GM06990 (cell line): ENCODE data around the gene POLR2I.

Experiments
- DNase-seq: peaks from one replicate; pipeline ENCODE4 v3.0.0-alpha.2; 2011; ENCODE audit not compliant: insufficient read length; ENCODE audit errors: extremely low read depth
- H3K27me3 ChIP-seq: replicated peaks from 2 replicates; pipeline ENCODE4 v1.6.0; 2011; ENCODE audit warnings: low read length; ENCODE audit not compliant: control insufficient read depth, insufficient read depth
- H3K36me3 ChIP-seq: 2 replicates; pipeline ENCODE4 v1.5.1; 2011; ENCODE audit warnings: low read length; ENCODE audit not compliant: control insufficient read depth, insufficient read depth
- H3K4me3 ChIP-seq: replicated peaks from 2 replicates; pipeline ENCODE4 v1.5.1; 2011; ENCODE audit warnings: low read depth, mild to moderate bottlenecking, control low read depth, low read length
- TF ChIP-seq, protein P1 (sequence below): IDR thresholded peaks from 2 replicates; pipeline ENCODE4 v1.5.1; 2011; ENCODE audit warnings: low read length, control low read depth, mild to moderate bottlenecking, inconsistent platforms; ENCODE audit not compliant: insufficient read depth, poor library complexity, severe bottlenecking

The POLR2I gene

GRCh38 chr19:36121486-36122124 lies 6.9 kb upstream of the POLR2I start:
- TF ChIP-seq, protein P1, sequence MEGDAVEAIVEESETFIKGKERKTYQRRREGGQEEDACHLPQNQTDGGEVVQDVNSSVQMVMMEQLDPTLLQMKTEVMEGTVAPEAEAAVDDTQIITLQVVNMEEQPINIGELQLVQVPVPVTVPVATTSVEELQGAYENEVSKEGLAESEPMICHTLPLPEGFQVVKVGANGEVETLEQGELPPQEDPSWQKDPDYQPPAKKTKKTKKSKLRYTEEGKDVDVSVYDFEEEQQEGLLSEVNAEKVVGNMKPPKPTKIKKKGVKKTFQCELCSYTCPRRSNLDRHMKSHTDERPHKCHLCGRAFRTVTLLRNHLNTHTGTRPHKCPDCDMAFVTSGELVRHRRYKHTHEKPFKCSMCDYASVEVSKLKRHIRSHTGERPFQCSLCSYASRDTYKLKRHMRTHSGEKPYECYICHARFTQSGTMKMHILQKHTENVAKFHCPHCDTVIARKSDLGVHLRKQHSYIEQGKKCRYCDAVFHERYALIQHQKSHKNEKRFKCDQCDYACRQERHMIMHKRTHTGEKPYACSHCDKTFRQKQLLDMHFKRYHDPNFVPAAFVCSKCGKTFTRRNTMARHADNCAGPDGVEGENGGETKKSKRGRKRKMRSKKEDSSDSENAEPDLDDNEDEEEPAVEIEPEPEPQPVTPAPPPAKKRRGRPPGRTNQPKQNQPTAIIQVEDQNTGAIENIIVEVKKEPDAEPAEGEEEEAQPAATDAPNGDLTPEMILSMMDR: no peak
- Histone ChIP-seq H3K36me3 (peaks cover 17% of the 10 kb centered on the region), H3K27me3 (no peaks in the 10 kb centered on the region), H3K4me3 (no peak overlapping the region)
- DNase-seq: no peak

DNA sequence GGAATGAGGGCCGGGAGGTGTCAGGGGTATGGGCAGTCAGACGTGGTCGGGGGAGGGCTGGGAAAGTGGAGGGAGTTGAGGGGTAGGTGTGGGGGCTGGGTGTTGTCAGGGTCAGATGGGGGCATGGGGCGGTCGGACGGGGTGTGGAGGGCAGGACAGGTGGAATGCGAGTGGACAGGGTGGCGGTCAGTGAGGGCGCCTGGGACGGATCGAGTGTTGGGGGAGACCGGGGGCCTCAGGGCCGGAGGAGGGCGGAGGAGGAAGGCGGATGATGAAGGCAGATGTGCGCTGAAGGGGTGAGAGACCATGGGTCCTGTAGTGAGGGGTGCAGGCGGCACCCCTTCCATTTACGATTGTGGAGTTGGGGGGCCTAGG lies 6.3 kb upstream of the POLR2I start:
- TF ChIP-seq, protein P1: no peak
- no peak for DNase-seq
- no peaks in the 10 kb centered on the region for H3K27me3 ChIP-seq
- H3K36me3 ChIP-seq: peaks cover 17% of the 10 kb centered on the region
- no peak overlapping the region for H3K4me3 ChIP-seq

DNA sequence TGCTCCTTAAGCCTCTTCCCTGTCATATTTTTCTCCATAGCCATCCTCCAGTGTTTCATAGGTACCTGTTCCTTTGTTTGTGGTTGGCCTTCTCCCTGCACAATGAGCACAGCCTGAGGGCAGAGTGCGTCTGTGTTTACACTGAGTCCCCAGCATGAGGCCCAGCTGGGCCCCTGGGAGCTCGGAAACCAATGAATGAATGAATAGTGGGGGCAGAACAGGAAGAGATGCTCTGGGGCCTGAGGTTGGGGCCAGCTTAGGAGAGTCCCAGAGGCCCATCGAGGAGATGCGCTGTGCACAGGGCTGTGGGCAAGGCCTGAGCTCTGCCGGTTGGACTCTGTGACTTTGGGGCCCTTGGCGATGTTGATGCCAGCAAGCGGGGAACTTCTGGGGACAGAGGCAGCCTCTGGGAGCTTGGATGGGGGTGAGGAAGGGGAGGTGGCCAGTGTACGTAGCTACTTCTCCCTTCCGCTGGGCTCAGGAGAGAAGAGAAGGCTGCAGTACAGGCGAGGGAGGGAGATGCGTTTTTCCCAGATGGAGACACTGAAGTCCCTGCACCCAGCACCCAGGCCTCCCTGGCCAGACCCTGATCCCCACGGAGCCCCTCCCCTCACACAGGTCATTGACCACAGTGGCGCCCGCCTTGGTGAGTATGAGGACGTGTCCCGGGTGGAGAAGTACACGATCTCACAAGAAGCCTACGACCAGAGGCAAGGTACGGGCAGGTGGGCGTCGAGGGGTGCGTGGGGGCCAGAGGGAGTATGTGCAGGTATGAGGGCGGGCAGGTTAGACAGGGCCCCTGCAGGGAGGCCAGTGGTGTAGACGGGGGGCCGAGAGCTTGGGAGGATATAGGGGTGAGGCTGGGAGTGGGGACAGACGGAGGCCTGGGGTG lies 5.7 kb upstream of the POLR2I start:
- Histone ChIP-seq H3K4me3 (no peak overlapping the region), H3K36me3 (peaks cover 15% of the 10 kb centered on the region), H3K27me3 (no peaks in the 10 kb centered on the region)
- DNase-seq: no peak
- TF ChIP-seq, protein P1: no peak

DNA sequence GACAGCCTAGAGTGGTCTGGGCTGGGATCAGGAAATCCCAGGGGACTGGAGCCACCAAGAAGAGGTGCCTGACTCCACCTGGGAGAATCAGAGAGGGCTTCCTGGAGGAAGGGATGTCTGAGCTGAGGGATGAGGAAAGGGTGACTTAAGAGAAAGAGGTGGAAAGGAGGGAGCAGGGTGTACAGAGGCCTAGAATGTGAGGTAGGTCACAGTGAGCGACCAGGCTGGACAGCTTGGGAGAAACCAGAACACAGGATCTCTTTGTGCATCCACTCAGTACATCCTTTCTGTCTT lies 1.6 kb upstream of the POLR2I start:
- Histone ChIP-seq H3K27me3 (no peaks in the 10 kb centered on the region), H3K4me3 (peak overlapping the region; percentile 98), H3K36me3 (peaks cover 17% of the 10 kb centered on the region)
- TF ChIP-seq, protein P1: no peak
- DNase-seq: no peak

DNA sequence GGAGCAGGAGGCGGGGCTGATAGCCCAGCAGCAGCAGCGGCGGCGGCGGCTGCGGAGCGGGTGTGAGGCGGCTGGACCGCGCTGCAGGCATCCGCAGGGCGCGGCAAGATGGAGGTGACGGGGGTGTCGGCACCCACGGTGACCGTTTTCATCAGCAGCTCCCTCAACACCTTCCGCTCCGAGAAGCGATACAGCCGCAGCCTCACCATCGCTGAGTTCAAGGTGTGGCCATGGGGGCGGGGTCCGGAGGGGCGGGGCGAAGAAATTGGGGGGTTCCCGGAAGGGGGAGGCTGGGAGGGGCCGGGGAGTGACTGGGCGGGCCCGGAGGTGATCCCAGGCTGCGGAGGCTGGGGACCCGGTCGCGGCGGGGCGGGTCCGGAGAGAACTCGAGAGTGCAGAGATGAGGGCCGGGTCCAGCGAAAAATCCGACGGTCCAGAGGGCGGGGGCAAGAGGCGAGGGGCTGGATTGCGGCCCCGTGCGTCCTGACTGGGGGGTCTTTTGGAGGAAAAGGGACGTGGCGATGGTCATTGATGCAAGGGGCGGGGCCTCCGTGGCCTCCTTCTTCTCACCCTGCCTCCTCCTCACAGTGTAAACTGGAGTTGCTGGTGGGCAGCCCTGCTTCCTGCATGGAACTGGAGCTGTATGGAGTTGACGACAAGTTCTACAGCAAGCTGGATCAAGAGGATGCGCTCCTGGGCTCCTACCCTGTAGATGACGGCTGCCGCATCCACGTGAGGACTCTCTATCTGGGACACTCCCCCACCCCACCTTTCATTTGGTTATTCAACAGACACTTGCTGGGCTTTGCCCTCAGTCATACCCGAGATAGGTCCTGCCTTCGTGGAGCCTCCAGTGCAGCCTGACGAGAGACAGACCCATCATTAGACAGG lies 1.0 kb upstream of the POLR2I start, which contains the start of gene TBCB:
Gene TBCB, plus strand, starts transcription at position 16 of the 891 bp plus-strand sequence. Its CDS starts 93 bp downstream, at position 109.
- H3K27me3 ChIP-seq: no peaks in the 10 kb centered on the region
- TF ChIP-seq, protein P1: no peak
- H3K4me3 ChIP-seq: peak within 1 kb of the TSS; percentile 98
- DNase-seq: no peak
- peaks cover 16% of the 10 kb centered on the region for H3K36me3 ChIP-seq
